DND-41 (cell line): ENCODE data around the gene MLANA.

Source experiments
- ATAC-seq: fragments of 200-7000 bp; cut with Tn5 transposase; 3 replicates; pipeline ENCODE4 v1.9.1; 2021; ENCODE audit warnings: low read depth; ENCODE audit not compliant: insufficient read depth
- DNase-seq: peaks from one replicate; pipeline ENCODE4 v3.0.0-alpha.2; 2020
- H2AFZ ChIP-seq: 2 replicates; pipeline ENCODE4 v1.6.0; 2012; ENCODE audit warnings: low read depth, low read length
- H3K27ac ChIP-seq: 2 replicates; pipeline ENCODE4 v1.5.1; 2012; ENCODE audit warnings: low read length, inconsistent platforms
- H3K27me3 ChIP-seq: fragments of 200-600 bp; sonication (generic); 2 replicates; pipeline ENCODE4 v1.6.0; 2012; ENCODE audit warnings: low read length, mild to moderate bottlenecking, inconsistent platforms; ENCODE audit not compliant: insufficient read depth, poor library complexity
- H3K36me3 ChIP-seq: 2 replicates; pipeline ENCODE4 v1.5.1; 2012; ENCODE audit warnings: low read length, inconsistent platforms; ENCODE audit not compliant: insufficient read depth
- H3K4me1 ChIP-seq: 2 replicates; pipeline ENCODE4 v1.5.1; 2012; ENCODE audit warnings: mild to moderate bottlenecking, low read length; ENCODE audit not compliant: insufficient read depth
- H3K4me2 ChIP-seq: 2 replicates; pipeline ENCODE4 v1.6.0; 2012; ENCODE audit warnings: mild to moderate bottlenecking, moderate library complexity, low read length, inconsistent platforms; ENCODE audit not compliant: insufficient read depth
- H3K4me3 ChIP-seq, 2 experiments: fragments of 200-600 bp in 1 of 2; shearing (Covaris generic) in 1 of 2; 2 replicates each; pipeline ENCODE4 v1.5.1; 2012 to 2016; ENCODE audit warnings: inconsistent platforms in 2 of 2, low read length in 2 of 2, mild to moderate bottlenecking in 2 of 2, low read depth in 1 of 2, moderate library complexity in 1 of 2
- H3K79me2 ChIP-seq: 2 replicates; pipeline ENCODE4 v1.6.0; 2012; ENCODE audit warnings: low read length, inconsistent platforms; ENCODE audit not compliant: insufficient read depth
- H3K9ac ChIP-seq: 2 replicates; pipeline ENCODE4 v1.6.0; 2012; ENCODE audit warnings: low read depth, mild to moderate bottlenecking, inconsistent platforms, low read length, moderate library complexity
- H3K9me3 ChIP-seq: 2 replicates; pipeline ENCODE4 v1.5.1; 2012; ENCODE audit warnings: low read length, moderate library complexity, mild to moderate bottlenecking, inconsistent platforms; ENCODE audit not compliant: insufficient read depth, severe bottlenecking
- H4K20me1 ChIP-seq: 2 replicates; pipeline ENCODE4 v1.6.0; 2012; ENCODE audit warnings: low read length; ENCODE audit not compliant: insufficient read depth
- EZH2 ChIP-seq: IDR thresholded peaks from 3 replicates; pipeline ENCODE4 v1.6.1; 2012; ENCODE audit warnings: borderline replicate concordance, low read depth, mild to moderate bottlenecking, moderate library complexity, low read length, inconsistent platforms; ENCODE audit not compliant: severe bottlenecking
- TF ChIP-seq, protein P1 (sequence below): IDR thresholded peaks from 2 replicates; pipeline ENCODE4 v1.5.1; 2012; ENCODE audit warnings: borderline replicate concordance, low read length, moderate library complexity, mild to moderate bottlenecking; ENCODE audit not compliant: poor library complexity, severe bottlenecking; ENCODE audit errors: extremely low read depth

Gene MLANA

DNA sequence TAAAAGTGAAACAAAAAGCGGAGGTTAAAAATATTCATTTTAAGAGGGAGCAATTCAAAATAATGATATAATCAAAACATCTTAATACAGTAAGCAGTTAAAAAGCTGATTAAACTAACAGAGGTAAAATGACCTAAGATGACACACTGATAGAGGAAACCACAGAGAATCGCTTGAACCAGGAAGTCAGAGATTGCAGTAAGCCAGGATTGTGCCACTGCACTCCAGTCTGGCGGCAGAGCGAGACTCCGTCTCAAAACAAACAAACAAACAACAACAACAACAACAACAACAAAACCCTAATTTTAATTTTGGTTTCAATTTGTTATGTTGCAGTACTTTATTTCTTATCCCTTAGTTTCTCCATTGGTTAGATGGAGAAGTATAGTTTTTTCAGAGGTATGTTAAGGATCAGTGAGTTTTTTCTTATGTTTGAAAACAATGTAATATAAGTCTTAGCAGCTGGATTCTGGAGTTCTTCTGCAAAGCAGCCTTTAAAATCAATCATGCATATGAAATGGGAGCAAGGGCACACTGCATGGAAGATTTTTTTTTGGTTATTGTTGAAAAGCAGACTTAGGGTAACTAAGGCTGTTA lies 58.5 kb downstream of the MLANA start:
- H3K9ac ChIP-seq: peak overlapping the region; percentile 26; the same call in 1 of the 2 replicates
- peak overlapping the region; percentile 52 for H2AFZ ChIP-seq
- no peaks in the 10 kb centered on the region for H3K79me2 ChIP-seq
- H3K4me1 ChIP-seq: peaks cover 20% of the 10 kb centered on the region
- TF ChIP-seq, protein P1, sequence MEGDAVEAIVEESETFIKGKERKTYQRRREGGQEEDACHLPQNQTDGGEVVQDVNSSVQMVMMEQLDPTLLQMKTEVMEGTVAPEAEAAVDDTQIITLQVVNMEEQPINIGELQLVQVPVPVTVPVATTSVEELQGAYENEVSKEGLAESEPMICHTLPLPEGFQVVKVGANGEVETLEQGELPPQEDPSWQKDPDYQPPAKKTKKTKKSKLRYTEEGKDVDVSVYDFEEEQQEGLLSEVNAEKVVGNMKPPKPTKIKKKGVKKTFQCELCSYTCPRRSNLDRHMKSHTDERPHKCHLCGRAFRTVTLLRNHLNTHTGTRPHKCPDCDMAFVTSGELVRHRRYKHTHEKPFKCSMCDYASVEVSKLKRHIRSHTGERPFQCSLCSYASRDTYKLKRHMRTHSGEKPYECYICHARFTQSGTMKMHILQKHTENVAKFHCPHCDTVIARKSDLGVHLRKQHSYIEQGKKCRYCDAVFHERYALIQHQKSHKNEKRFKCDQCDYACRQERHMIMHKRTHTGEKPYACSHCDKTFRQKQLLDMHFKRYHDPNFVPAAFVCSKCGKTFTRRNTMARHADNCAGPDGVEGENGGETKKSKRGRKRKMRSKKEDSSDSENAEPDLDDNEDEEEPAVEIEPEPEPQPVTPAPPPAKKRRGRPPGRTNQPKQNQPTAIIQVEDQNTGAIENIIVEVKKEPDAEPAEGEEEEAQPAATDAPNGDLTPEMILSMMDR: no peak
- TF ChIP-seq EZH2: no peak
- H3K27ac ChIP-seq: no peak overlapping the region; the same call in 1 of the 2 replicates
- H3K4me2 ChIP-seq: peak overlapping the region; percentile 63
- peak; percentile 20 for DNase-seq
- peak; percentile 93 for ATAC-seq
- H3K36me3 ChIP-seq: no peaks in the 10 kb centered on the region
- H3K27me3 ChIP-seq: no peaks in the 10 kb centered on the region
- peak overlapping the region; percentile 12 to 49; a peak in 2 of 4 replicates for H3K4me3 ChIP-seq
- H4K20me1 ChIP-seq: no peaks in the 10 kb centered on the region
- no peaks in the 10 kb centered on the region for H3K9me3 ChIP-seq

DNA sequence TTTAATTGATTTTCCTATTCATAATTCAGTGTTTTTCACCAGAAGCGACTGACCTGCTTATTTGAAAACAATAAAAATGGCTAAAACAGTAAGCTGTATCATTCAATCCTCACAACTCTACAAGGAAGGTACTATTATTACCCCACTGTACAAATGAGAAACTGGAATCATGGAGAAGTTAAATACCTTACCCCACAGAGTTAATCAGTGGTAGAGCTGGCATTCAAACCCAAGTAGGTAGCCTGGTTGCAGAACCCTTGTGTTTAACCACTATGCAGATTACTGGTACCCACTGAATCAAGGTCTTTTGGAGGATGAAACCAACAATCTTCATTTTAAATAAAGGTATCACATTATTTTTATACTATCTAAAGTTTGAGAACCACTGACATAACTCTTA lies 59.6 kb downstream of the MLANA start:
- Histone ChIP-seq H3K79me2 (no peaks in the 10 kb centered on the region), H3K4me2 (no peak overlapping the region), H3K27me3 (no peaks in the 10 kb centered on the region), H3K4me1 (peaks cover 20% of the 10 kb centered on the region), H3K27ac (no peak overlapping the region), H4K20me1 (no peaks in the 10 kb centered on the region), H3K4me3 (no peak overlapping the region), H3K9me3 (no peaks in the 10 kb centered on the region), H3K36me3 (no peaks in the 10 kb centered on the region), H2AFZ (no peak overlapping the region), H3K9ac (no peak overlapping the region)
- DNase-seq (no peak), ATAC-seq (no peak)
- TF ChIP-seq, protein P1: no peak
- no peak for TF ChIP-seq EZH2

DNA sequence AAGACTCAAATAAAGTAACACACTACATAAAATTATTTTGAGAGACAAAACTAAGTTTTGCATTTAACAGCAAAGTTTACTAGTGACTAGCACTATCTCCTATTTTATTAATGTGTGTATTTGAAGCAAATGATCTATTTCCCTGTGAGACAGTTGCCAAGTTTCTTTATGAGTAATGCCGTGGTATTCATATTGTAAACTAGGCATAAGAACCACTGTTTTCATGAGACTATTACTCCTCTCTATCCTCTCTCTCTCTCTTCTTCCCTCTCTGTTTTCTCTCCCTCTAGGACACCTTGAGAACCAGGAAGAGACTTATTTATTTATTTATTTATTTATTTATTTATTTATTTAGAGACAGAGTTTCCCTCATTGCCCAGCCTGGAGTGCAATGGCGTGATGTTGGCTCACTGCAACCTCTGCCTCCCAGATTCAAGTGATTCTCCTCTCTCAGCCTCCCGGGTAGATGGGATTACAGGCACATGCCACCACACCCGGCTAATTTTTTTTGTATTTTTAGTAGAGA lies 61.1 kb downstream of the MLANA start:
- Histone ChIP-seq H3K36me3 (no peaks in the 10 kb centered on the region), H3K9me3 (no peaks in the 10 kb centered on the region), H2AFZ (no peak overlapping the region), H3K9ac (no peak overlapping the region), H3K4me1 (peaks cover 20% of the 10 kb centered on the region), H4K20me1 (no peaks in the 10 kb centered on the region), H3K27me3 (no peaks in the 10 kb centered on the region), H3K79me2 (no peaks in the 10 kb centered on the region), H3K4me3 (no peak overlapping the region), H3K27ac (no peak overlapping the region), H3K4me2 (no peak overlapping the region)
- ATAC-seq: no peak
- TF ChIP-seq EZH2: no peak
- TF ChIP-seq, protein P1: no peak
- no peak for DNase-seq
